IPS DF 4.7 (cell line): ENCODE results near the gene FOXR1.
"Not testable (repeated sequence)": the region's sequence is repeated elsewhere in the genome, so short reads cannot be mapped to it uniquely, and the experiment has no call there.

ENCODE experiments used
- DNase-seq: peaks from one replicate; pipeline ENCODE4 v3.0.0-alpha.2; 2013; ENCODE audit warnings: low spot score; ENCODE audit errors: extremely low read depth

Gene FOXR1

GRCh38 chr11:118996926-118997626 is 25.5 kb downstream of the FOXR1 start:
- DNase-seq = no peak

- peak; percentile 78 for DNase-seq
Observed at GRCh38 chr11:118997627-118998387, 26.2 kb downstream of the FOXR1 start, which contains the start of gene CENATAC. CENATAC (plus strand) TSS chr11:118998138; CDS start chr11:118998198, 60 bp downstream.

GRCh38 chr11:118998388-118998717 is 26.8 kb downstream of the FOXR1 start:
- no peak for DNase-seq

GRCh38 chr11:118998822-118999221 is 27.3 kb downstream of the FOXR1 start:
- no peak for DNase-seq

GRCh38 chr11:119000906-119001305 is 29.3 kb downstream of the FOXR1 start:
- no peak for DNase-seq

GRCh38 chr11:119006656-119007055 is 35.1 kb downstream of the FOXR1 start:
- no peak for DNase-seq

- no peak for DNase-seq
Observed at GRCh38 chr11:119011476-119012053, 40.0 kb downstream of the FOXR1 start.

- DNase-seq = no peak
Observed at GRCh38 chr11:119012629-119013170, 41.1 kb downstream of the FOXR1 start.

- no peak for DNase-seq
Observed at GRCh38 chr11:119014209-119014924, 42.8 kb downstream of the FOXR1 start.

- DNase-seq = no peak
Observed at GRCh38 chr11:119015054-119015611, 43.6 kb downstream of the FOXR1 start.

- no peak for DNase-seq
Observed at GRCh38 chr11:119016216-119017009, 44.9 kb downstream of the FOXR1 start.

- not testable (repeated sequence) for DNase-seq
Observed at GRCh38 chr11:119017377-119017776, 45.8 kb downstream of the FOXR1 start.

- peak; percentile 87 for DNase-seq
Observed at GRCh38 chr11:119018074-119018938, 46.7 kb downstream of the FOXR1 start, which contains the start of the genes RPS25 and TRAPPC4. RPS25 (minus strand) TSS chr11:119018343; CDS start chr11:119018284, 59 bp downstream. TRAPPC4 (plus strand) TSS chr11:119018766; CDS start chr11:119018796, 30 bp downstream.

GRCh38 chr11:119019996-119020395 is 48.4 kb downstream of the FOXR1 start:
- no peak for DNase-seq

GRCh38 chr11:119021631-119022030 is 50.1 kb downstream of the FOXR1 start:
- no peak for DNase-seq

- no peak for DNase-seq
Observed at GRCh38 chr11:119023741-119024140, 52.2 kb downstream of the FOXR1 start.

- DNase-seq = no peak
Observed at GRCh38 chr11:119024430-119025098, 53.0 kb downstream of the FOXR1 start.

- no peak for DNase-seq
Observed at GRCh38 chr11:119025099-119025473, 53.5 kb downstream of the FOXR1 start.

GRCh38 chr11:119025541-119025940 is 54.0 kb downstream of the FOXR1 start:
- no peak for DNase-seq
